Heart right ventricle (tissue), 16 donors: Measurements from ENCODE around the gene ANXA4. TPM values are rescaled to one million over a fixed set of nuclear protein-coding genes. Genes with fewer than 3 reads are reported as not detected.
"Not testable (repeated sequence)": the region's sequence is repeated elsewhere in the genome, so short reads cannot be mapped to it uniquely, and the experiment has no call there.

Experiments
- ATAC-seq, 8 donors: fragments of 200-7000 bp; cut with Tn5 transposase; one replicate each; pipeline ENCODE4 v1.9.1; 2020; ENCODE audit warnings: mild to moderate bottlenecking in 8 of 8, moderate library complexity in 8 of 8, moderate number of reproducible peaks in 1 of 8
- DNase-seq, 2 donors: peaks; one replicate each; pipeline ENCODE4 v3.0.0-alpha.2; 2020
- H3K27ac ChIP-seq, 10 donors: fragments of 200-600 bp; sonication (generic) in 2 of 10; one replicate each; pipeline versions ENCODE4 v1.5.0 to v1.8.0; 2020 to 2022; ENCODE audit warnings: mild to moderate bottlenecking in 3 of 10
- H3K27me3 ChIP-seq, 7 donors: fragments of 200-600 bp; one replicate each; pipeline ENCODE4 v1.8.0; 2021 to 2022; ENCODE audit warnings: mild to moderate bottlenecking in 2 of 7
- H3K36me3 ChIP-seq, 9 donors: fragments of 200-600 bp; sonication (generic) in 1 of 9; one replicate each; pipeline versions ENCODE4 v1.5.0 to v1.8.0; 2020 to 2022; ENCODE audit warnings: mild to moderate bottlenecking in 2 of 9
- H3K4me1 ChIP-seq, 9 donors: fragments of 200-600 bp; sonication (generic) in 1 of 9; one replicate each; pipeline versions ENCODE4 v1.5.0 to v1.8.0; 2020 to 2022; ENCODE audit warnings: mild to moderate bottlenecking in 4 of 9
- H3K4me3 ChIP-seq, 10 donors: fragments of 200-600 bp; sonication (generic) in 2 of 10; one replicate each; pipeline versions ENCODE4 v1.5.0 to v1.8.0; 2020 to 2022; ENCODE audit warnings: mild to moderate bottlenecking in 7 of 10, moderate library complexity in 2 of 10
- H3K9me3 ChIP-seq, 11 donors: fragments of 200-600 bp in 10 of 11; sonication (generic) in 2 of 11; one replicate each; pipeline versions ENCODE4 v1.5.0 to v1.8.0; 2013 to 2022; ENCODE audit warnings: mild to moderate bottlenecking in 2 of 11, control low read depth in 1 of 11, moderate library complexity in 1 of 11
- WGBS, 2 donors: extraction: QIAGEN DNeasy Blood & Tissue Kit; methylation state at CpG; one replicate each; pipeline ENCODE4 v1.1.7; 2013; ENCODE audit warnings: inconsistent platforms in 1 of 2; 5-methylcytosine and 5-hydroxymethylcytosine counted together
- intact Hi-C, 10 donors: fragments of 100-400 bp; cut with DNase I; formaldehyde crosslinking; loops; one replicate each; pipeline versions ENCODE4 v1.11.1 to v1.14.2; 2022
- polyA plus RNA-seq, 2 donors: library from polyadenylated mRNA; stranded (reverse); fragments of 200-250 nt; gene quantifications; one replicate each; pipeline ENCODE4 v1.2.3, GENCODE V29; 2013
- total RNA-seq, 10 donors: library from RNA; stranded (reverse); fragmentation: NEBNext Ultra II Directional in 3 of 10; extraction: Animal tissue kit (Norgen Biotek cat#: 25700) in 3 of 10; gene quantifications; one replicate each; pipeline versions ENCODE4 v1.2.1 to v1.2.4, GENCODE V29; 2021 to 2023
- TF ChIP-seq, protein P1 (sequence below), 9 donors: fragments of 200-600 bp; sonication (generic) in 2 of 9; IDR thresholded peaks; one replicate each; pipeline versions ENCODE4 v1.5.0 to v1.8.0; 2021 to 2022; ENCODE audit warnings: antibody characterized with exemption in 9 of 9, mild to moderate bottlenecking in 5 of 9, moderate library complexity in 1 of 9
- donor health status: Arrhythmogenic right ventricular cardiomyopathy.
- donor health status: ischemic (EF 13 %, LVEDD 7.1; RV severe dilation, severe dysfunction).
- donor health status: healthy with polysubstance abuse.
- donor health status: DM: no; HTN: yes; CAD: no.
- donor health status: DM: no; HTN: no; CAD: no.
- donor health status: ischemic (EF 25% LVEDD 6.9; RV normal size, moderate dysfunction).
- donor health status: ischemic (EF 25% LVEDD 5.7; RV mildly dilated, moderate dysfunction).
- donor health status: healthy.
- donor health status: DM: yes; HTN: yes; CAD: no.
- donor health status: Ischemic cardiomyopathy.
- donor health status: ischemic (EF 35%, LVEDD 5.7; RV mildly dilated, moderate dysfunction).
- donor health status: nonischemic (EF 11% LVEDD 7.7; RV severe dilation, severe dysfunction).
- donor health status: DM: yes; HTN: yes; CAD: no.
- donor health status: PGD.
- donor health status: ischemic (EF 29% LVEDD 5.4; RV normal size, mild dysfunction).
- donor health status: nonischemic (EF 23%, LVEDD 6.1; RV moderate dilation, normal function).

Gene ANXA4
- total and polyA plus RNA-seq, 12 donors = 12.0 to 36.7 (median 22.6) TPM

DNA sequence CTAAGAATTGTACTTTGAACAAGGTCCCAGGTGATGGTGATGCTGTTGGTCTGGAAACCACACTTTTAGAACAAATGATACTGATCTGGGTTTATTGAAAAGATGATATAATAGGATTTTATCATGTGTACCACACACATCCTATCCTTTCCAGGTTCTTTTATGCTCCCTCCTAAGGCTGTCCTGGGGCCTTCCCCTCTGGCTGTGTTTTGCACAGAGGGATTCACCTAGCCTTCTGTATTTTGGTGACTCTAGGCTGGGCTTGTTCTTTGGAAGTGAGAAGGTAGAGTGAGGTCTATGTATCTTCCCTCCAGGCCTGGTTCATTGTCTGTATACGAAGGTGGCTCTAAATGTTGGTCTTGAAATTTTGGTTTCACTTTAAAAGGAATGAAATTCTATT lies 12.7 kb downstream of the ANXA4 start:
- TF ChIP-seq, protein P1, sequence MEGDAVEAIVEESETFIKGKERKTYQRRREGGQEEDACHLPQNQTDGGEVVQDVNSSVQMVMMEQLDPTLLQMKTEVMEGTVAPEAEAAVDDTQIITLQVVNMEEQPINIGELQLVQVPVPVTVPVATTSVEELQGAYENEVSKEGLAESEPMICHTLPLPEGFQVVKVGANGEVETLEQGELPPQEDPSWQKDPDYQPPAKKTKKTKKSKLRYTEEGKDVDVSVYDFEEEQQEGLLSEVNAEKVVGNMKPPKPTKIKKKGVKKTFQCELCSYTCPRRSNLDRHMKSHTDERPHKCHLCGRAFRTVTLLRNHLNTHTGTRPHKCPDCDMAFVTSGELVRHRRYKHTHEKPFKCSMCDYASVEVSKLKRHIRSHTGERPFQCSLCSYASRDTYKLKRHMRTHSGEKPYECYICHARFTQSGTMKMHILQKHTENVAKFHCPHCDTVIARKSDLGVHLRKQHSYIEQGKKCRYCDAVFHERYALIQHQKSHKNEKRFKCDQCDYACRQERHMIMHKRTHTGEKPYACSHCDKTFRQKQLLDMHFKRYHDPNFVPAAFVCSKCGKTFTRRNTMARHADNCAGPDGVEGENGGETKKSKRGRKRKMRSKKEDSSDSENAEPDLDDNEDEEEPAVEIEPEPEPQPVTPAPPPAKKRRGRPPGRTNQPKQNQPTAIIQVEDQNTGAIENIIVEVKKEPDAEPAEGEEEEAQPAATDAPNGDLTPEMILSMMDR (IDR thresholded peaks at IDR 0.05) = no peak
- peaks cover 0 to 21% (median 0%) of the 10 kb centered on the region in 9 donors for H3K36me3 ChIP-seq
- H3K4me1 ChIP-seq = peaks cover 0 to 43% (median 16%) of the 10 kb centered on the region in 9 donors
- H3K4me3 ChIP-seq = no peak overlapping the region
- H3K9me3 ChIP-seq = no peaks in the 10 kb centered on the region
- H3K27ac ChIP-seq = peak overlapping the region in 3 of 10 donors; percentile 5 to 38 (median 20)
- DNase-seq = no peak
- ATAC-seq = peak in 1 of 8 donors; percentile 49
- no peaks in the 10 kb centered on the region for H3K27me3 ChIP-seq
- intact Hi-C loops = no loop called here
- 83 to 85% methylated on average over 1 of the region's 1 CpG for WGBS, 2 donors

DNA sequence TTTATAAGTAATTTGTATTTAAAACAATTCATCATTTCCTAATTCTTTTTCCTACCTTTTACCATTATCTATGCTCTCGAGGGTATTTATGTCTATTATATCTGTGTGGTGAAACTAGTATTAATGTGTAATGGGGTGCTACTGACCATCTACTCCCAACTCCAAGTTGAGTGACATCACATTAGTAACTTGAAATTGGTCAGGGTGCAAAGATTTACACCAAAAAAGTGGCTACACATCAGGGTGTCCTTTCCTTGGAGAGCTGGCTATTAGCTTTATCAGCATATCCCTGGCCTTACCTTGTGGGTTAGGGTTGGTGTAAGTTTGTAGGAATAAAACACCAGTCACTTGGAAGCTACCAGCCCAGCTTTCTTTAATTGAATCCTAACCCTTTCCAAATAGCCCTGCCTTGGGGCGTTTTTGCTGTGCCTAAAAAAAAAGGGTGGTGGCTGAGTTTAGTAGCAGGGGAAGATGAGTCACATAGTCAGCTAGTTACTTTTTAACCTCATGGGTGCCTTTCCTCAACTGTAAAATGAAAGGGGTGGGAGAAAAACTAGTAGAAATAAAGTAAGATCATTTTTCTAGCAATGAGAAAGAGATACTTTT lies 14.0 kb downstream of the ANXA4 start:
- peaks cover 0 to 37% (median 16%) of the 10 kb centered on the region in 9 donors for H3K4me1 ChIP-seq
- peak overlapping the region in 3 of 10 donors; percentile 21 to 44 (median 22) for H3K27ac ChIP-seq
- H3K9me3 ChIP-seq = no peaks in the 10 kb centered on the region
- intact Hi-C loops = no loop called here
- peaks cover 0 to 17% (median 0%) of the 10 kb centered on the region in 9 donors for H3K36me3 ChIP-seq
- ATAC-seq (peak in 5 of 8 donors; percentile 49 to 84 (median 58)), DNase-seq (no peak)
- TF ChIP-seq, protein P1 (IDR thresholded peaks at IDR 0.05) = no peak
- WGBS, 2 donors = 55 to 64% methylated on average over 2 of the region's 2 CpGs
- no peaks in the 10 kb centered on the region for H3K27me3 ChIP-seq
- no peak overlapping the region for H3K4me3 ChIP-seq

DNA sequence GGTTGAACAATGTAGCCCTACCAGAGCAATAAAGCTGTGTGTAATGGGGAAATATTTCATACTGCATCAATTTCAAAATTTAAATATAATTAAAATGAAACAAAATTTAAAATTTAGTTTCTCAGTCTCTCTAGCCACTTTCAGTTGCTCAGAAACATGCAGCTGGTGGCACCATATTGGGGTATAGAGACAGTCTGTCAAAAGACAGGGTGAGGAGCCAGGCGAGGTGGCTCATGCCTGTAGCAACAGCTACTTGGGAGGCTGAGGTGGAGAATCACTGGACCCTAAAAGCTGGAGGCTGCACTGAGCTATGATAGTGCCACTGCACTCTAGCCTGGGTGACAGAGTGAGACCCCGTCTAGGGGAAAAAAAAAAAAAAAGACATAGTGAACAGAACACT lies 20.1 kb downstream of the ANXA4 start:
- intact Hi-C loops = loop anchor here in 1 of 10 donors (10.0 kb wide), 1 partner anchor 53 kb away; no protein-coding TSS in a partner anchor
- TF ChIP-seq, protein P1 (IDR thresholded peaks at IDR 0.05) = no peak

GRCh38 chr2:69762513-69763494 lies 20.9 kb downstream of the ANXA4 start:
- DNase-seq (peak in 1 of 2 donors; percentile 6), ATAC-seq (peak; percentile 34 to 80 (median 66))
- no peaks in the 10 kb centered on the region for H3K9me3 ChIP-seq
- H3K27me3 ChIP-seq = no peaks in the 10 kb centered on the region
- TF ChIP-seq, protein P1 (IDR thresholded peaks at IDR 0.05) = no peak
- peak overlapping the region in 8 of 10 donors; percentile 36 to 76 (median 58) for H3K27ac ChIP-seq
- WGBS, 2 donors = 80 to 84% methylated on average over 14 of the region's 14 CpGs
- H3K4me1 ChIP-seq = peaks cover 0 to 43% (median 17%) of the 10 kb centered on the region in 9 donors
- intact Hi-C loops = loop anchor here in 1 of 10 donors (10.0 kb wide), 1 partner anchor 52 kb away; no protein-coding TSS in a partner anchor
- peak overlapping the region in 2 of 10 donors; percentile 12 to 26 for H3K4me3 ChIP-seq
- peaks cover 0 to 10% (median 0%) of the 10 kb centered on the region in 9 donors for H3K36me3 ChIP-seq

More for the DNA sequence above, 20.1 kb downstream of the ANXA4 start:
- no peaks in the 10 kb centered on the region for H3K27me3 ChIP-seq
- DNase-seq (no peak), ATAC-seq (no peak)
- H3K4me3 ChIP-seq = no peak overlapping the region
- peaks cover 0 to 37% (median 11%) of the 10 kb centered on the region in 9 donors for H3K4me1 ChIP-seq
- H3K9me3 ChIP-seq = no peaks in the 10 kb centered on the region
- H3K36me3 ChIP-seq = peaks cover 0 to 17% (median 0%) of the 10 kb centered on the region in 9 donors
- 97 to 100% methylated on average over 2 of the region's 2 CpGs for WGBS, 2 donors
- peak overlapping the region in 7 of 10 donors; percentile 19 to 76 (median 59) for H3K27ac ChIP-seq

GRCh38 chr2:69763831-69764230 lies 21.9 kb downstream of the ANXA4 start:
- 94 to 95% methylated on average over 7 of the region's 7 CpGs for WGBS, 2 donors
- not testable (repeated sequence) for H3K36me3 ChIP-seq, DNase-seq, H3K9me3 ChIP-seq, H3K4me3 ChIP-seq, ATAC-seq, H3K27me3 ChIP-seq
- Histone ChIP-seq H3K4me1 (peaks cover 0 to 43% (median 17%) of the 10 kb centered on the region in 9 donors), H3K27ac (peak overlapping the region in 1 of 10 donors; percentile 51)
- intact Hi-C loops = loop anchor here in 1 of 10 donors (10.0 kb wide), 1 partner anchor 51 kb away; no protein-coding TSS in a partner anchor
